Activated T-helper 1 cell treated with anti-CD3 and anti-CD28 coated beads, Interleukin-2, amount 50 U/mL, for 16 hours (primary cell): Measurements from ENCODE around the gene DLG4.

Experiments used
- DNase-seq, 2 donors: peaks; one replicate each; pipeline ENCODE4 v3.0.0-alpha.2; 2020; ENCODE audit warnings: low read depth in 1 of 2, low spot score in 1 of 2

DLG4 gene

GRCh38 chr17:7233701-7234082 is 14.1 kb upstream of the DLG4 start:
- DNase-seq: no peak

GRCh38 chr17:7232114-7232513 is 12.5 kb upstream of the DLG4 start:
- no peak for DNase-seq

GRCh38 chr17:7229504-7229903 is 9.9 kb upstream of the DLG4 start:
- DNase-seq: no peak

GRCh38 chr17:7228920-7229319 is 9.3 kb upstream of the DLG4 start:
- no peak for DNase-seq

- DNase-seq: no peak
Observed at GRCh38 chr17:7226721-7227710, 7.4 kb upstream of the DLG4 start.

- DNase-seq: no peak
Observed at GRCh38 chr17:7225711-7226331, 6.2 kb upstream of the DLG4 start.

- DNase-seq: no peak
Observed at GRCh38 chr17:7224661-7225111, 5.0 kb upstream of the DLG4 start.

GRCh38 chr17:7224110-7224509 is 4.5 kb upstream of the DLG4 start:
- no peak for DNase-seq

- no peak for DNase-seq
Observed at GRCh38 chr17:7223375-7223774, 3.7 kb upstream of the DLG4 start.

GRCh38 chr17:7222972-7223292 is 3.3 kb upstream of the DLG4 start:
- no peak for DNase-seq

GRCh38 chr17:7222093-7222971 is 2.7 kb upstream of the DLG4 start:
- no peak for DNase-seq

GRCh38 chr17:7221278-7222092 is 1.8 kb upstream of the DLG4 start:
- DNase-seq: no peak

- DNase-seq: peak in 1 of 2 donors; percentile 32
Observed at GRCh38 chr17:7220593-7221277, 1.1 kb upstream of the DLG4 start.

- no peak for DNase-seq
Observed at GRCh38 chr17:7219229-7219811, 316 bp downstream of the DLG4 start.

GRCh38 chr17:7218758-7219157 is 878 bp downstream of the DLG4 start:
- DNase-seq: no peak

- no peak for DNase-seq
Observed at GRCh38 chr17:7218166-7218565, 1.5 kb downstream of the DLG4 start.

- DNase-seq: no peak
Observed at GRCh38 chr17:7217113-7217987, 2.3 kb downstream of the DLG4 start.

- DNase-seq: no peak
Observed at GRCh38 chr17:7216242-7217112, 3.2 kb downstream of the DLG4 start.
